ENCODE results near the gene ARRDC3. TPM values are rescaled to one million over a fixed set of nuclear protein-coding genes. Genes with fewer than 3 reads are reported as not detected.
A peak's percentile ranks its signal among the peaks of the same experiment; 100 is the strongest.
"Not testable (repeated sequence)": the region's sequence is repeated elsewhere in the genome, so short reads cannot be mapped to it uniquely, and the experiment has no call there.

Gene ARRDC3
- total and polyA plus RNA-seq, 2 experiments from 2014 or later = 11.9 to 16.5 TPM

DNA sequence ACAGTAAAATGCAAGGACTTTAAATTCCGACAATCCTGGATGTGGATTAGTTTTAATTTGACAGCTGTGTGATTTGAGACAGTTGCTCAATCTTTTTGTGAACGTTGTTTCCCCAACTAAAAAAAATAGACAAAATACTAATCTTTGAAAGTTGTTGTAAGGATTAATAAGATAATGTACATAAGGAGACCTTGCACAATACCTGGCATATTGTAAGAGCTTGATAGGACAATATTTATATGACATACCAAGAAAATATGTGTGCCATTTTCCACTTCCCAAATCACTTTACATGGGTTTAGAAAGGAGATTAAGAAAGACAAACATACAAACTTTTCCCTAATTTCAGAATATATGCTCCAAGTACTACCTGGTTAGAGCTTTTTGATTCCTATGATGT lies 25.3 kb downstream of the ARRDC3 start (continued):
- TF ChIP-seq, protein P1, sequence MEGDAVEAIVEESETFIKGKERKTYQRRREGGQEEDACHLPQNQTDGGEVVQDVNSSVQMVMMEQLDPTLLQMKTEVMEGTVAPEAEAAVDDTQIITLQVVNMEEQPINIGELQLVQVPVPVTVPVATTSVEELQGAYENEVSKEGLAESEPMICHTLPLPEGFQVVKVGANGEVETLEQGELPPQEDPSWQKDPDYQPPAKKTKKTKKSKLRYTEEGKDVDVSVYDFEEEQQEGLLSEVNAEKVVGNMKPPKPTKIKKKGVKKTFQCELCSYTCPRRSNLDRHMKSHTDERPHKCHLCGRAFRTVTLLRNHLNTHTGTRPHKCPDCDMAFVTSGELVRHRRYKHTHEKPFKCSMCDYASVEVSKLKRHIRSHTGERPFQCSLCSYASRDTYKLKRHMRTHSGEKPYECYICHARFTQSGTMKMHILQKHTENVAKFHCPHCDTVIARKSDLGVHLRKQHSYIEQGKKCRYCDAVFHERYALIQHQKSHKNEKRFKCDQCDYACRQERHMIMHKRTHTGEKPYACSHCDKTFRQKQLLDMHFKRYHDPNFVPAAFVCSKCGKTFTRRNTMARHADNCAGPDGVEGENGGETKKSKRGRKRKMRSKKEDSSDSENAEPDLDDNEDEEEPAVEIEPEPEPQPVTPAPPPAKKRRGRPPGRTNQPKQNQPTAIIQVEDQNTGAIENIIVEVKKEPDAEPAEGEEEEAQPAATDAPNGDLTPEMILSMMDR (conservative IDR thresholded peaks at IDR 0.05; ENCODE audit: low read depth in 2 of 2) = no peak
- TF ChIP-seq CREB1 (CRISPR knock-in tag; IDR thresholded peaks at IDR 0.05; ENCODE audit: low read depth) = no peak

DNA sequence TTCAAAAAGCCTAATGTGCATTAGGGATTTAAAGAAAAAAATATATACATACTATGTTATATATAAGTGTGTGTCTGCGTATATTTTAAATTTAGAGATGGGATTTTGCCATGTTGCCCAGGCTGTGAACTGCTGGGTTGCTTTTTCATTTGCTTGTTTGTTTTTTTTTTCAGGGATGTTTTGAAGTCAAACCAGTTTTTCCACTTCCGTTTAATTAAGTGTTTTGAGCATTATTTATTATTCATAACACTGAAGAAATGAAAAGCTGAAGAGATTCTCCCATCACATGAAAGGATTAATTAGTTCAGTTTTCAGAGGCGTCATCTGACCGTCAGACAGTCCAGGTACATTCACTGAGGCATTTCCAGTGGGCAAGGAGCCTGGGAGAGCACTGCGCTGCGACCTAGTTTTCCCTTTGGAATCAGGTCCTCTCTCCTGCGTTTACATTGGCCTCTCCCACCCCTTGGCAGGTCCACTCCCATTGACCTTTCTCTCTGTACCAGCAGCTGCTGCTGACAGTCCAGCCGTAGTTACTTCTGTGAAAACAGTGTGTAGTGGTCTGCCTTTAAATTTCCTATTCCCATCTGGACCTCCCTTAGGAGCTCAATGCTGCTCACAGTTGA lies 26.0 kb downstream of the ARRDC3 start:
- Mint-ChIP-seq H3K9me3 (no peaks in the 10 kb centered on the region), H3K27ac (no peak overlapping the region), H3K4me1 (peaks cover 13% of the 10 kb centered on the region), H3K27me3 (ENCODE audit: insufficient read depth, low read depth, poor library complexity) (no peaks in the 10 kb centered on the region), H3K4me3 (no peak overlapping the region), H3K36me3 (ENCODE audit: low read depth) (no peaks in the 10 kb centered on the region)
- Histone ChIP-seq H4K20me1 (replicated peaks; ENCODE audit: insufficient read depth) (no peaks in the 10 kb centered on the region), H3K27me3 (ENCODE audit: insufficient read depth) (no peaks in the 10 kb centered on the region), H3K9me2 (ENCODE audit: insufficient read depth) (0 out of 2 replicates have a peak, but pooled peaks cover 6% of the 10 kb centered on the region), H2AFZ (no peak overlapping the region; the same call in 1 of the 2 replicates), H3K4me1 (ENCODE audit: insufficient read depth) (peaks cover 17% of the 10 kb centered on the region), H3K36me3 (ENCODE audit: insufficient read depth) (no peaks in the 10 kb centered on the region), H3F3A (replicated peaks; ENCODE audit: low read depth) (no peaks in the 10 kb centered on the region), H3K79me2 (replicated peaks; ENCODE audit: insufficient read depth) (no peaks in the 10 kb centered on the region), H3K4me2 (no peak overlapping the region; the same call in 1 of the 2 replicates), H3K27ac (ENCODE audit: low read depth) (no peak overlapping the region), H3K4me3 (no peak overlapping the region)
- DNase-seq (ENCODE audit: low spot score) (peak; percentile 20), ATAC-seq (peak; percentile 75)
- TF ChIP-seq, protein P1 (conservative IDR thresholded peaks at IDR 0.05; ENCODE audit: low read depth in 2 of 2) = no peak
- no peak for TF ChIP-seq POLR2AphosphoS5 (IDR thresholded peaks at IDR 0.05; ENCODE audit: low read depth)
- TF ChIP-seq, protein P2, sequence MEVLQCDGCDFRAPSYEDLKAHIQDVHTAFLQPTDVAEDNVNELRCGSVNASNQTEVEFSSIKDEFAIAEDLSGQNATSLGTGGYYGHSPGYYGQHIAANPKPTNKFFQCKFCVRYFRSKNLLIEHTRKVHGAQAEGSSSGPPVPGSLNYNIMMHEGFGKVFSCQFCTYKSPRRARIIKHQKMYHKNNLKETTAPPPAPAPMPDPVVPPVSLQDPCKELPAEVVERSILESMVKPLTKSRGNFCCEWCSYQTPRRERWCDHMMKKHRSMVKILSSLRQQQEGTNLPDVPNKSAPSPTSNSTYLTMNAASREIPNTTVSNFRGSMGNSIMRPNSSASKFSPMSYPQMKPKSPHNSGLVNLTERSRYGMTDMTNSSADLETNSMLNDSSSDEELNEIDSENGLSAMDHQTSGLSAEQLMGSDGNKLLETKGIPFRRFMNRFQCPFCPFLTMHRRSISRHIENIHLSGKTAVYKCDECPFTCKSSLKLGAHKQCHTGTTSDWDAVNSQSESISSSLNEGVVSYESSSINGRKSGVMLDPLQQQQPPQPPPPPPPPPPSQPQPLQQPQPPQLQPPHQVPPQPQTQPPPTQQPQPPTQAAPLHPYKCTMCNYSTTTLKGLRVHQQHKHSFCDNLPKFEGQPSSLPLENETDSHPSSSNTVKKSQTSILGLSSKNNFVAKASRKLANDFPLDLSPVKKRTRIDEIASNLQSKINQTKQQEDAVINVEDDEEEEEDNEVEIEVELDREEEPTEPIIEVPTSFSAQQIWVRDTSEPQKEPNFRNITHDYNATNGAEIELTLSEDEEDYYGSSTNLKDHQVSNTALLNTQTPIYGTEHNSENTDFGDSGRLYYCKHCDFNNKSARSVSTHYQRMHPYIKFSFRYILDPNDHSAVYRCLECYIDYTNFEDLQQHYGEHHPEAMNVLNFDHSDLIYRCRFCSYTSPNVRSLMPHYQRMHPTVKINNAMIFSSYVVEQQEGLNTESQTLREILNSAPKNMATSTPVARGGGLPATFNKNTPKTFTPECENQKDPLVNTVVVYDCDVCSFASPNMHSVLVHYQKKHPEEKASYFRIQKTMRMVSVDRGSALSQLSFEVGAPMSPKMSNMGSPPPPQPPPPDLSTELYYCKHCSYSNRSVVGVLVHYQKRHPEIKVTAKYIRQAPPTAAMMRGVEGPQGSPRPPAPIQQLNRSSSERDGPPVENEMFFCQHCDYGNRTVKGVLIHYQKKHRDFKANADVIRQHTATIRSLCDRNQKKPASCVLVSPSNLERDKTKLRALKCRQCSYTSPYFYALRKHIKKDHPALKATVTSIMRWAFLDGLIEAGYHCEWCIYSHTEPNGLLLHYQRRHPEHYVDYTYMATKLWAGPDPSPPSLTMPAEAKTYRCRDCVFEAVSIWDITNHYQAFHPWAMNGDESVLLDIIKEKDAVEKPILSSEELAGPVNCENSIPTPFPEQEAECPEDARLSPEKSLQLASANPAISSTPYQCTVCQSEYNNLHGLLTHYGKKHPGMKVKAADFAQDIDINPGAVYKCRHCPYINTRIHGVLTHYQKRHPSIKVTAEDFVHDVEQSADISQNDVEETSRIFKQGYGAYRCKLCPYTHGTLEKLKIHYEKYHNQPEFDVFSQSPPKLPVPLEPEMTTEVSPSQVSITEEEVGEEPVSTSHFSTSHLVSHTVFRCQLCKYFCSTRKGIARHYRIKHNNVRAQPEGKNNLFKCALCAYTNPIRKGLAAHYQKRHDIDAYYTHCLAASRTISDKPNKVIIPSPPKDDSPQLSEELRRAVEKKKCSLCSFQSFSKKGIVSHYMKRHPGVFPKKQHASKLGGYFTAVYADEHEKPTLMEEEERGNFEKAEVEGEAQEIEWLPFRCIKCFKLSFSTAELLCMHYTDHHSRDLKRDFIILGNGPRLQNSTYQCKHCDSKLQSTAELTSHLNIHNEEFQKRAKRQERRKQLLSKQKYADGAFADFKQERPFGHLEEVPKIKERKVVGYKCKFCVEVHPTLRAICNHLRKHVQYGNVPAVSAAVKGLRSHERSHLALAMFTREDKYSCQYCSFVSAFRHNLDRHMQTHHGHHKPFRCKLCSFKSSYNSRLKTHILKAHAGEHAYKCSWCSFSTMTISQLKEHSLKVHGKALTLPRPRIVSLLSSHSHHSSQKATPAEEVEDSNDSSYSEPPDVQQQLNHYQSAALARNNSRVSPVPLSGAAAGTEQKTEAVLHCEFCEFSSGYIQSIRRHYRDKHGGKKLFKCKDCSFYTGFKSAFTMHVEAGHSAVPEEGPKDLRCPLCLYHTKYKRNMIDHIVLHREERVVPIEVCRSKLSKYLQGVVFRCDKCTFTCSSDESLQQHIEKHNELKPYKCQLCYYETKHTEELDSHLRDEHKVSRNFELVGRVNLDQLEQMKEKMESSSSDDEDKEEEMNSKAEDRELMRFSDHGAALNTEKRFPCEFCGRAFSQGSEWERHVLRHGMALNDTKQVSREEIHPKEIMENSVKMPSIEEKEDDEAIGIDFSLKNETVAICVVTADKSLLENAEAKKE (CRISPR knock-in tag; IDR thresholded peaks at IDR 0.05) = no peak

DNA sequence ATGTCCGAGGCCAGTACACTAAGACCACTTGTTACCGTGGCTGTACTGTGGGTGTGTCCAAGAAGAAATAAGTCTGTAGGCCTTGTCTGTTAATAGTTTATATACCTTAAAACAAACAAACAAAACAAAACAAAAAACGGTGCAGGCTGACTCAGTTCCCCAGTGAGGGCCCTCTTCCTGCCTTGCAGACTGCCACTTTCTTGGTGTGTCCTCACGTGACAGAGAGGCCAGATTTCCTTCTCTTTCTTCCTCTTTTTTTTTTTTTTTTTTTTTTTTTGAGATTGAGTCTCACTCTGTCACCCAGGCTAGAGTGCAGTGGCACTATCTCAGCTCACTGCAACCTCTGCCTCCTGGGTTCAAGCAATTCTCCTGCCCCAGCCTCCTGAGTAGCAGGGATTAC lies 28.2 kb downstream of the ARRDC3 start:
- peaks cover 13% of the 10 kb centered on the region for H3K4me1 Mint-ChIP-seq
- not testable (repeated sequence) for ATAC-seq; H3K79me2 ChIP-seq (replicated peaks; ENCODE audit: insufficient read depth); H3K9me3 Mint-ChIP-seq; H3K9me2 ChIP-seq (ENCODE audit: insufficient read depth); H3F3A ChIP-seq (replicated peaks; ENCODE audit: low read depth); H3K27me3 Mint-ChIP-seq (ENCODE audit: insufficient read depth, low read depth, poor library complexity); H2AFZ ChIP-seq; H3K4me2 ChIP-seq; DNase-seq (ENCODE audit: low spot score); H3K4me3 Mint-ChIP-seq; H4K20me1 ChIP-seq (replicated peaks; ENCODE audit: insufficient read depth); H3K36me3 Mint-ChIP-seq (ENCODE audit: low read depth); H3K27ac Mint-ChIP-seq; H3K36me3 ChIP-seq (ENCODE audit: insufficient read depth); H3K4me3 ChIP-seq; H3K27ac ChIP-seq (ENCODE audit: low read depth); H3K27me3 ChIP-seq (ENCODE audit: insufficient read depth)
- H3K4me1 ChIP-seq (ENCODE audit: insufficient read depth) = peaks cover 17% of the 10 kb centered on the region
